ELF-1 (cell line): ENCODE results near the gene NAPSA.

Experiments used
- DNase-seq: peaks from one replicate; pipeline ENCODE4 v3.0.0-alpha.2; 2016; ENCODE audit warnings: low read depth, low spot score

The NAPSA gene

DNA sequence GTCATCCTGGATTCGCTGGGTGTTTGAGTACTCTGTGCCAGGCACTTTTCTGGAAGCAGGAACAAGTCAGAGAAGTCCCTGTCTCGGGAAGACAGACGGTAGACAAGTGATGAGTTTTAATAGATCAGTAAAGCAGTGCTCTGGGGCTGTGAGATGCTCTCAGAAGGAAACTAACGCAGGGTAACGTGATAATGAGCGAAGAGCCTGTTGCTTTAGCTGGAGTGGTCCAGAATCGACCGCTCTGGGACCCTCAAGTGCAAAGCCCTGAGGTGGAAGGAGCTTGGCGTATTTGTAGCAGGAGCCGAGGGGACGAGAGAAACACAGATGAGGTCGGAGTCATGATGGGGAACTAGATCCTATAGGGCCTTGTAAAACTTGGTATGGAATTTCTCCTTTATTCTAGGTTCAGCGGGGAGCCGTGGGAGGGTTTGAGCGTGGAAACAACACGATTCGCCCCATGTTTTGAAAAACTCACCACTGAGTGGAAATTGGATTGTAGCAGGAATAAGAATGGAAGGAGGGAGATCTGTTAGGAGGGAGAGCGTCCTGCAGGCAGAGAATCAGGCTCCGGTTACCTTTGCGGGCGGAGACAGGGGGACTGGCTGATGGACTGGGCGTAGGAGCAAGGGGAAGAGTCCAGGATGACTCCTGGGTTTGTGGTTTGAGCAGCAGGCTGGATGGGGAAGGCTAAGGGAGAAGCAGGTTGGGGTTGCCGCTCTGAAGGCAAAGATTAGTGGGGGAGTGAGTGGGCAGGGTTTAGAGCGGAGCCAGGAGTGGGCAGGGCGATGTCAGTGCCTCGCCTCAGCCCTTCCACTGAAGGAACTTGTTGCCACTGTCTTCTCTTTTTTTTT is 19.5 kb upstream of the NAPSA start:
- DNase-seq, result peak; percentile 27

- peak; percentile 99 for DNase-seq
Measured at GRCh38 chr19:50383852-50384684, 18.6 kb upstream of the NAPSA start, which contains the start of gene POLD1. Gene POLD1, plus strand, starts transcription at chr19:50384347. Its CDS starts 14,505 bp downstream, at chr19:50398852.

GRCh38 chr19:50383001-50383851 is 17.8 kb upstream of the NAPSA start:
- no peak for DNase-seq

GRCh38 chr19:50381881-50382729 is 16.7 kb upstream of the NAPSA start:
- DNase-seq, result no peak

DNA sequence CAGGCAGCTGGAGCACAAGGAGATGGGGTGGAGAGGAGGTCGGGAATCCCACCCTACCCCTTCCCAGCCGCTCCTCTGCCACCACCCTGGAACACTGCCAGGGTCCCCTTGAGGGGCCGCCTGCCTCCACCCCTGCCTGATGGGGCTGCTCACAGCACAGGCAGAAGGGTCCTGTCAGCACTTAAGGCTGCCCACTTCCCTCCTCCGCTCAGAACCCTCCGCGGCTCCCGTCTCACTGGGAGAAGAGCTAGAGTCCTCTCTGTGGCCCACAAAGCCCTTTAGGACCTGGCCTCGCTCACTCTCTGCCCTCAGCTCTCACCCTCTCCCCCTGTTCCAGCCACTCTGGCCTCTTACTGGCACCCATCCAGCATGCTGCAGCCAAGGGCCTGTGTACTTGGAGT is 15.3 kb upstream of the NAPSA start:
- no peak for DNase-seq

DNA sequence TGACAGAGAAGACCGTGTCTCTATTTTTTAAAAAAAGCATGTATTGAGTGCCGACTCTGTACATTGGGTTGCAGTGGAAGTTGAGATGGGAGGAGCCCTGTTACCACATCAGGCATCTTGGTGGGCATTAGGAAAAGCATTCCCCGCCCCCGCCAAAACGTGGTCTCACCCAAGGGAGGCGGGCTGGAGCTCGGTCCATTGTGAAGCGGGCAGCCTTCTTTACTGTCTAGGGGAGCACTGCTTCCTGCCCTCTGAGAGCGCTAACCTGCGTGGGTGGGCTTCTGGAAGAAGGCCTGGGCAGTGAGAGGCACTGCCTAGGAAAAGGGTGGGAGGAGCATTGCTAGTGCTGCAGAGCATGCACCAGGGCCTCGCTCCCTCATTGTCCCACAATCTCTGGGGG is 14.7 kb upstream of the NAPSA start:
- no peak for DNase-seq

DNA sequence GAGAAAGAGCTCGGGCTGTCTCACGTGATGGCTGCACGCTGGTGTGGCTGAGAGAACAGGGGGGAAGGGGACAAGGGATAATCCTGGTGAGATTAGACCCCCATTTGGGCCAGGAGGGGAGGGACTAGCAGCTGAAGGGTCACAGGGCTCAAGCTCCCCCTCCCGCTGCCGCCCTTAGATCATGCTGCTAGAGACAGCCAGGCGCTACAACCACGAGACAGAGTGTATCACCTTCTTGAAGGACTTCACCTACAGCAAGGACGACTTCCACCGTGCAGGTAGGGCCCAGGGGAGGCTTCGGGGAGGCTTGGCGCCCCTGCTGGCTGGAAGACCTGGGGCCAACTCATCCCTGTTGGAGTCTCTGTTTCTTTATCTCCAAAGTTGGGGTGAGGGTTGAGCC is 14.2 kb upstream of the NAPSA start:
- no peak for DNase-seq

- no peak for DNase-seq
Measured at GRCh38 chr19:50378863-50379236, 13.4 kb upstream of the NAPSA start.

- DNase-seq, result no peak
Measured at GRCh38 chr19:50378169-50378862, 12.9 kb upstream of the NAPSA start.

- no peak for DNase-seq
Measured at GRCh38 chr19:50377517-50377916, 12.1 kb upstream of the NAPSA start.

GRCh38 chr19:50377051-50377461 is 11.6 kb upstream of the NAPSA start:
- DNase-seq, result peak; percentile 68

- DNase-seq, result peak; percentile 98
Measured at GRCh38 chr19:50376166-50377050, 11.0 kb upstream of the NAPSA start, which contains the start of gene NR1H2. Gene NR1H2, plus strand, starts transcription at chr19:50376457. Its CDS starts 1,149 bp downstream, at chr19:50377606.

- no peak for DNase-seq
Measured at GRCh38 chr19:50371914-50372475, 6.6 kb upstream of the NAPSA start.

GRCh38 chr19:50368649-50369570 is 3.5 kb upstream of the NAPSA start:
- DNase-seq, result peak; percentile 97

- DNase-seq, result no peak
Measured at GRCh38 chr19:50362656-50363424, 2.6 kb downstream of the NAPSA start.

GRCh38 chr19:50362030-50362412 is 3.4 kb downstream of the NAPSA start:
- no peak for DNase-seq
